ENCODE data around the gene ANKS1A. TPM values are rescaled to one million over a fixed set of nuclear protein-coding genes. Genes with fewer than 3 reads are reported as not detected.

Gene ANKS1A
- total RNA-seq, 1 experiment from 2014 or later = 28.5 TPM

DNA sequence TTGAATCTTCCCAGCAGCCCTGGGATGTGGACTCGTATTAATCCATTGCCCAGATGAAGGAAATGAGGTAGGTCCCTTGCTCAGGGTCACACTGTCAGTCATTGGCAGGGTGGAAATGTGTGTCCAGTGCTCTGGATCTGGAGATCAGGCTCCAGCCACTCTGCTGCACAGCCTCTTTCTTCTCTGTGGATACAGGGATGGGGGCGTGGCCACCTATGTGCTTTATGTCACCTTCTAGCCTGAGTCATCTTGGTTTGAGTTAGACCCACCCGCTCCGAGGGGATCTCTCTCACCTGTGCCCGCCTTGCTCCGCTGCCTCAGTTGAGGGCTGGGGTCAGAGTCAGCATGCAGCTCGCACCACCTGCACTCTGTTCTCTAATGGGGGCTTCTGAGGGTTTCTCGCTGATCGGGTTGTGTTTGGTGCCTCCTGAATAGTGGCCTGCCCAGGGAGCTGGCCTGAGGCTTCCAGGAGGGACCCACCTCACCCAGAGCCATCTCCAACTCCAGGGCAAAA, 172.1 kb downstream of the ANKS1A start:
- Histone ChIP-seq H3K79me2 (ENCODE audit: low read depth) (no peaks in the 10 kb centered on the region), H3K36me3 (ENCODE audit: low read depth) (no peaks in the 10 kb centered on the region), H3K9me3 (ENCODE audit: insufficient read depth, low read depth) (no peaks in the 10 kb centered on the region), H4K20me1 (ENCODE audit: insufficient read depth) (no peaks in the 10 kb centered on the region), H3K4me2 (no peak overlapping the region), H3K4me3 (no peak overlapping the region), H3K4me1 (replicated peaks; ENCODE audit: insufficient read depth) (no peaks in the 10 kb centered on the region), H3F3A (ENCODE audit: insufficient read depth, low read depth) (no peaks in the 10 kb centered on the region), H2AFZ (no peak overlapping the region), H3K27me3 (ENCODE audit: insufficient read depth, low read depth) (no peaks in the 10 kb centered on the region), H3K9me2 (ENCODE audit: insufficient read depth) (no peaks in the 10 kb centered on the region), H3K27ac (no peak overlapping the region)
- no peak for DNase-seq
- TF ChIP-seq, protein P1, sequence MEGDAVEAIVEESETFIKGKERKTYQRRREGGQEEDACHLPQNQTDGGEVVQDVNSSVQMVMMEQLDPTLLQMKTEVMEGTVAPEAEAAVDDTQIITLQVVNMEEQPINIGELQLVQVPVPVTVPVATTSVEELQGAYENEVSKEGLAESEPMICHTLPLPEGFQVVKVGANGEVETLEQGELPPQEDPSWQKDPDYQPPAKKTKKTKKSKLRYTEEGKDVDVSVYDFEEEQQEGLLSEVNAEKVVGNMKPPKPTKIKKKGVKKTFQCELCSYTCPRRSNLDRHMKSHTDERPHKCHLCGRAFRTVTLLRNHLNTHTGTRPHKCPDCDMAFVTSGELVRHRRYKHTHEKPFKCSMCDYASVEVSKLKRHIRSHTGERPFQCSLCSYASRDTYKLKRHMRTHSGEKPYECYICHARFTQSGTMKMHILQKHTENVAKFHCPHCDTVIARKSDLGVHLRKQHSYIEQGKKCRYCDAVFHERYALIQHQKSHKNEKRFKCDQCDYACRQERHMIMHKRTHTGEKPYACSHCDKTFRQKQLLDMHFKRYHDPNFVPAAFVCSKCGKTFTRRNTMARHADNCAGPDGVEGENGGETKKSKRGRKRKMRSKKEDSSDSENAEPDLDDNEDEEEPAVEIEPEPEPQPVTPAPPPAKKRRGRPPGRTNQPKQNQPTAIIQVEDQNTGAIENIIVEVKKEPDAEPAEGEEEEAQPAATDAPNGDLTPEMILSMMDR (conservative IDR thresholded peaks at IDR 0.05) = no peak
- TF ChIP-seq EZH2 (IDR thresholded peaks at IDR 0.05; ENCODE audit: low read depth) = no peak
- ChIA-PET POLR2A (ENCODE audit: unreplicated experiment) (no interaction called here), CTCF (no interaction called here)
- intact Hi-C loops (cut with micrococcal nuclease; ENCODE audit: unreplicated experiment) = no loop called here
- BruUV-seq (replicated peaks) = no TSS peak

DNA sequence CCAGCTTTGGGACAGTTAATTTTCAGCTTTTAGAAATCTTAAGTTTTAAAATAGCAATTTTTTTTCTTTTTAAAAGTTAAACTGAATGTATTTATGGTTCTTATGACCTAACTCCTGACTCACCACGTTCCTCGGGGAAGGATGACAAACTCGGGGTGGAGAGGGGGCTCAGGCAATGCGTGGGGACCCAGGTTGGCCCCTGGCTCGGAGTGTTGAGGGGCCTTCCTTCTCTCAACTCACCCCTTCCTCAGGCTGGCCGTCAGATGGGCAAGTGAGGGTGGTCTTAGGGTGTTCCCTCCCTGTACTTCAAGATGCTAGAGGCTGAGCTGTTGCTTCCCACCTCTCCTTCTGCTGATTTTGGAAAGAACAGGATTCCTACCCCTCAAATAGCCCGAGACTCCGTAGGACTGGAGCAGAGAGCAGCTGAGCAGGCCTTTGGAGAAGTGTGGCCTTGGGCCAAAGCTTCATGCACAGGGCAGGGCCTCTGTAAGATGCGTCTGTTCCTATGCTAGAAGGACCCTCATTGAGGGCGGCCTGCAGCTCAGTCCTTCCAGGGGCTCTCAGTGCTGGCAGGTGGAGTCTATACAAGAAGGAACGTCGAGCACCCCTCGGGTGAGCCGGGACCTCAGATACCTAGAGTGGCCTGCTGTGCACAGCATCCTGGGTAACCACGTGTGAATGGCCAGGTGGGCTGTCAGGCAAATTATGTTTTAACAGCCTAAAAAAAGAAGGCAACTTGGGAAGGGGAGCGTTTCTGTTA, 172.8 kb downstream of the ANKS1A start:
- H3K4me1 ChIP-seq (replicated peaks; ENCODE audit: insufficient read depth) = no peaks in the 10 kb centered on the region
- H3K4me2 ChIP-seq = no peak overlapping the region
- H3K4me3 ChIP-seq = no peak overlapping the region
- no peaks in the 10 kb centered on the region for H3K79me2 ChIP-seq (ENCODE audit: low read depth)
- no peak overlapping the region for H2AFZ ChIP-seq
- no peaks in the 10 kb centered on the region for H4K20me1 ChIP-seq (ENCODE audit: insufficient read depth)
- no peak for TF ChIP-seq EZH2 (IDR thresholded peaks at IDR 0.05; ENCODE audit: low read depth)
- TF ChIP-seq, protein P1 (conservative IDR thresholded peaks at IDR 0.05) = no peak
- H3K27ac ChIP-seq = no peak overlapping the region
- ChIA-PET CTCF (no interaction called here), POLR2A (ENCODE audit: unreplicated experiment) (no interaction called here)
- H3K27me3 ChIP-seq (ENCODE audit: insufficient read depth, low read depth) = no peaks in the 10 kb centered on the region
- H3K9me3 ChIP-seq (ENCODE audit: insufficient read depth, low read depth) = no peaks in the 10 kb centered on the region
- intact Hi-C loops (cut with micrococcal nuclease; ENCODE audit: unreplicated experiment) = no loop called here
- no peaks in the 10 kb centered on the region for H3K36me3 ChIP-seq (ENCODE audit: low read depth)
- no peaks in the 10 kb centered on the region for H3F3A ChIP-seq (ENCODE audit: insufficient read depth, low read depth)
- no peaks in the 10 kb centered on the region for H3K9me2 ChIP-seq (ENCODE audit: insufficient read depth)
- no peak for DNase-seq
- BruUV-seq (replicated peaks) = no TSS peak

DNA sequence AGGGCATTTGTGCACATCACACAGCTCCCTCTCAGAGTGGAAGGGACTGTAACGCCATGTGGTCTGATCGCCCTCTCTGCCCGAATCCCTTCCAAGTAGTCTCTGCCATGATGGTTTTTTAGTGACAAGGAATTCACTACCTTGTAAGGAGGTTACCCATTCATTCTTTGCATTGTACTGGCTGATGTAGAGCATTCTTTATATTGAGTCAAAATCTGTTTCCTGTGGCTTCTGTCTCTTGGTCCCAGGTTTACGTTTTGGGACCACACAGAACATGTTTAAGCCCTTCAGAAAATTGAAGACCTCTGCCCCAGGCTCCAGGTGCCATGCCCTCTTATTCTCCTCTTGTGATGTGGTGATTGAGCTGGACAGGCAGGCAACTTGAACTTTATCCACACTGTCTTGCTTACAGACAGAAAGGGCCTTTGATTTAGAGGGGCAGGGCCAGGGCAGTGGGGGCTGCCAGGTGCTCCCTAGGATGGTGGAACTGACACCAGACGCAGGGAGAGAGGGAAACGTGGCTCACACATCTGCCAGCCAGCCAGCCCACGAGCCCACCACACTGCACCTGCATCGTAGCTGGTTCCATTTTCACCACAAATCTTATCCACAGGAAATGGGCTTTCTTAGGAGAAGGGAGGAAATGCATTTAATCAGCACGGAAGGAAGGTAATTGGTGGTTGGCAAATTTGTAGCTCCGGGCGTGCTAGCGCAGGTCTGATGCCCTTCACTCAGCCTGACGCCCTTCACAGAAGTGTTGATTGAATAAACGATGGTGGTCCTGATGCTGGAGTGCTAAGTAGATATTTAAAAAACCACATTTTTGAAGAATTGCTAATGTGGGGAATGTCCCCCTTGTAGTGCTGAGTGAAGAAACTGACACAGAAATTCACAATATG, 173.9 kb downstream of the ANKS1A start:
- ChIA-PET POLR2A (ENCODE audit: unreplicated experiment) (no interaction called here), CTCF (no interaction called here)
- H4K20me1 ChIP-seq (ENCODE audit: insufficient read depth) = no peaks in the 10 kb centered on the region
- H3F3A ChIP-seq (ENCODE audit: insufficient read depth, low read depth) = no peaks in the 10 kb centered on the region
- no peak overlapping the region for H2AFZ ChIP-seq
- BruUV-seq (replicated peaks) = no TSS peak
- no peaks in the 10 kb centered on the region for H3K4me1 ChIP-seq (replicated peaks; ENCODE audit: insufficient read depth)
- no peak for DNase-seq
- no peak for TF ChIP-seq EZH2 (IDR thresholded peaks at IDR 0.05; ENCODE audit: low read depth)
- TF ChIP-seq, protein P1 (conservative IDR thresholded peaks at IDR 0.05) = no peak
- H3K9me2 ChIP-seq (ENCODE audit: insufficient read depth) = no peaks in the 10 kb centered on the region
- H3K4me3 ChIP-seq = no peak overlapping the region
- H3K27me3 ChIP-seq (ENCODE audit: insufficient read depth, low read depth) = no peaks in the 10 kb centered on the region
- H3K79me2 ChIP-seq (ENCODE audit: low read depth) = no peaks in the 10 kb centered on the region
- no peaks in the 10 kb centered on the region for H3K36me3 ChIP-seq (ENCODE audit: low read depth)
- H3K4me2 ChIP-seq = no peak overlapping the region
- H3K9me3 ChIP-seq (ENCODE audit: insufficient read depth, low read depth) = no peaks in the 10 kb centered on the region
- no peak overlapping the region for H3K27ac ChIP-seq
- intact Hi-C loops (cut with micrococcal nuclease; ENCODE audit: unreplicated experiment) = no loop called here

All from PC-9 (cell line).